Measurements from ENCODE around the gene CRIM1. TPM values are rescaled to one million over a fixed set of nuclear protein-coding genes. Genes with fewer than 3 reads are reported as not detected.

The CRIM1 gene
- total RNA-seq, 1 experiment from 2014 or later = 292 TPM

DNA sequence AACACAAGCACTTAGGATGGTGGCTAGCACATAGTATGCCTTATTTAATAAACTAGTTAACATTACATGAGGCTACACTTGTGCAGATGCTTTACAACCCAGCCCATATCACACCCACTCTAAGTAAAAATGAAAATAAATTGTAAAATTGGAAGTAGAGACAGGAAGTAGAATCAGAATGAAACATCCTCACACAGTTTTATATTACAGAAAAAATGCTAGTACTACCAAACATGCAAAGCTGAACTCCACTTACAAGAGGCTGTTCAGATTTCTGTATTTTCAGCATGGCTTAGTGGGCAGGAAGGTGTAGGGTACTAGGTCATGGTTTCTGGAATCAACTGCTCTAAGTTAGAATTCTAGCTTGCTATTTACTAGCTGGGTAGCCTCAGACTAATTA, 18.2 kb upstream of the CRIM1 start:
- TF ChIP-seq, protein P1, sequence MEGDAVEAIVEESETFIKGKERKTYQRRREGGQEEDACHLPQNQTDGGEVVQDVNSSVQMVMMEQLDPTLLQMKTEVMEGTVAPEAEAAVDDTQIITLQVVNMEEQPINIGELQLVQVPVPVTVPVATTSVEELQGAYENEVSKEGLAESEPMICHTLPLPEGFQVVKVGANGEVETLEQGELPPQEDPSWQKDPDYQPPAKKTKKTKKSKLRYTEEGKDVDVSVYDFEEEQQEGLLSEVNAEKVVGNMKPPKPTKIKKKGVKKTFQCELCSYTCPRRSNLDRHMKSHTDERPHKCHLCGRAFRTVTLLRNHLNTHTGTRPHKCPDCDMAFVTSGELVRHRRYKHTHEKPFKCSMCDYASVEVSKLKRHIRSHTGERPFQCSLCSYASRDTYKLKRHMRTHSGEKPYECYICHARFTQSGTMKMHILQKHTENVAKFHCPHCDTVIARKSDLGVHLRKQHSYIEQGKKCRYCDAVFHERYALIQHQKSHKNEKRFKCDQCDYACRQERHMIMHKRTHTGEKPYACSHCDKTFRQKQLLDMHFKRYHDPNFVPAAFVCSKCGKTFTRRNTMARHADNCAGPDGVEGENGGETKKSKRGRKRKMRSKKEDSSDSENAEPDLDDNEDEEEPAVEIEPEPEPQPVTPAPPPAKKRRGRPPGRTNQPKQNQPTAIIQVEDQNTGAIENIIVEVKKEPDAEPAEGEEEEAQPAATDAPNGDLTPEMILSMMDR (IDR thresholded peaks at IDR 0.05; ENCODE audit: insufficient read depth in 1 of 2, low read depth in 1 of 2, low read length in 1 of 2, severe bottlenecking in 1 of 2, unreplicated experiment in 1 of 2) = no peak
- no peak overlapping the region for H3K4me3 Mint-ChIP-seq (ENCODE audit: unreplicated experiment)
- H3K4me1 Mint-ChIP-seq (ENCODE audit: low read depth, unreplicated experiment) = peaks cover 24% of the 10 kb centered on the region
- H3K36me3 Mint-ChIP-seq (ENCODE audit: insufficient read depth, unreplicated experiment) = peaks cover 4% of the 10 kb centered on the region
- H3K27me3 Mint-ChIP-seq (ENCODE audit: insufficient read depth, unreplicated experiment) = no peaks in the 10 kb centered on the region
- ChIA-PET CTCF (no interaction called here), POLR2A (no interaction called here)
- no peak for DNase-seq
- Histone ChIP-seq H3K27me3 (replicated peaks; ENCODE audit: control insufficient read depth, insufficient read depth, low read length) (no peaks in the 10 kb centered on the region), H3K36me3 (ENCODE audit: control insufficient read depth, insufficient read depth, low read length) (no peaks in the 10 kb centered on the region), H3K9me3 (no peaks in the 10 kb centered on the region), H3K4me1 (peaks cover 36% of the 10 kb centered on the region), H3K4me3 (ENCODE audit: low read depth, low read length) (no peak overlapping the region)
- no peak overlapping the region for H3K27ac Mint-ChIP-seq (ENCODE audit: unreplicated experiment)
- no TSS peak for BruUV-seq (replicated peaks)
- no peaks in the 10 kb centered on the region for H3K9me3 Mint-ChIP-seq (ENCODE audit: unreplicated experiment)
- intact Hi-C loops (cut with micrococcal nuclease; ENCODE audit: unreplicated experiment) = no loop called here

GRCh38 chr2:36338124-36338826, 17.3 kb upstream of the CRIM1 start:
- TSS peak; percentile 57 for BruUV-seq (replicated peaks)
- CTCF ChIA-PET = interaction anchor here (0.6 to 2.1 kb wide), 4 partner anchors 14 to 122 kb away, joined by 3 to 8 read pairs (median 4); no protein-coding TSS in a partner anchor
- TF ChIP-seq, protein P1 (IDR thresholded peaks at IDR 0.05; ENCODE audit: insufficient read depth in 1 of 2, low read depth in 1 of 2, low read length in 1 of 2, severe bottlenecking in 1 of 2, unreplicated experiment in 1 of 2) = no peak
- Histone ChIP-seq H3K9me3 (no peaks in the 10 kb centered on the region), H3K4me3 (ENCODE audit: low read depth, low read length) (no peak overlapping the region), H3K27me3 (replicated peaks; ENCODE audit: control insufficient read depth, insufficient read depth, low read length) (no peaks in the 10 kb centered on the region), H3K36me3 (ENCODE audit: control insufficient read depth, insufficient read depth, low read length) (no peaks in the 10 kb centered on the region), H3K4me1 (peaks cover 36% of the 10 kb centered on the region)
- H3K27me3 Mint-ChIP-seq (ENCODE audit: insufficient read depth, unreplicated experiment) = no peaks in the 10 kb centered on the region
- POLR2A ChIA-PET = interaction anchor here (0.8 kb wide), 1 partner anchor 14 kb away, joined by 3 read pairs; no protein-coding TSS in a partner anchor
- peak; percentile 77 to 78 for DNase-seq
- peaks cover 4% of the 10 kb centered on the region for H3K36me3 Mint-ChIP-seq (ENCODE audit: insufficient read depth, unreplicated experiment)
- H3K4me3 Mint-ChIP-seq (ENCODE audit: unreplicated experiment) = peak overlapping the region; percentile 50
- H3K9me3 Mint-ChIP-seq (ENCODE audit: unreplicated experiment) = no peaks in the 10 kb centered on the region
- H3K27ac Mint-ChIP-seq (ENCODE audit: unreplicated experiment) = peak overlapping the region; percentile 74
- intact Hi-C loops (cut with micrococcal nuclease; ENCODE audit: unreplicated experiment) = loop anchor here (1.0 kb wide), 1 partner anchor 9 kb away; no protein-coding TSS in a partner anchor
- H3K4me1 Mint-ChIP-seq (ENCODE audit: low read depth, unreplicated experiment) = peaks cover 24% of the 10 kb centered on the region

GRCh38 chr2:36338827-36339145, 16.8 kb upstream of the CRIM1 start:
- Mint-ChIP-seq H3K36me3 (ENCODE audit: insufficient read depth, unreplicated experiment) (peaks cover 4% of the 10 kb centered on the region), H3K27ac (ENCODE audit: unreplicated experiment) (peak overlapping the region; percentile 74), H3K27me3 (ENCODE audit: insufficient read depth, unreplicated experiment) (no peaks in the 10 kb centered on the region), H3K9me3 (ENCODE audit: unreplicated experiment) (no peaks in the 10 kb centered on the region), H3K4me1 (ENCODE audit: low read depth, unreplicated experiment) (peaks cover 24% of the 10 kb centered on the region), H3K4me3 (ENCODE audit: unreplicated experiment) (peak overlapping the region; percentile 50)
- peak in 1 of 2 experiments; percentile 45 for DNase-seq
- CTCF ChIA-PET = interaction anchor here (0.7 to 2.1 kb wide), 3 partner anchors 14 to 121 kb away, joined by 4 to 8 read pairs (median 5); no protein-coding TSS in a partner anchor
- POLR2A ChIA-PET = no interaction called here
- BruUV-seq (replicated peaks) = no TSS peak
- Histone ChIP-seq H3K4me3 (ENCODE audit: low read depth, low read length) (no peak overlapping the region), H3K9me3 (no peaks in the 10 kb centered on the region), H3K27me3 (replicated peaks; ENCODE audit: control insufficient read depth, insufficient read depth, low read length) (no peaks in the 10 kb centered on the region), H3K36me3 (ENCODE audit: control insufficient read depth, insufficient read depth, low read length) (no peaks in the 10 kb centered on the region), H3K4me1 (peaks cover 36% of the 10 kb centered on the region)
- TF ChIP-seq, protein P1 (IDR thresholded peaks at IDR 0.05; ENCODE audit: insufficient read depth in 1 of 2, low read depth in 1 of 2, low read length in 1 of 2, severe bottlenecking in 1 of 2, unreplicated experiment in 1 of 2) = no peak
- intact Hi-C loops (cut with micrococcal nuclease; ENCODE audit: unreplicated experiment) = loop anchor here (1.0 kb wide), 1 partner anchor 9 kb away; no protein-coding TSS in a partner anchor

All from Caco-2 (cell line).